HS-5 (cell line): ENCODE data around the gene CEP131.
"Not testable (repeated sequence)": the region's sequence is repeated elsewhere in the genome, so short reads cannot be mapped to it uniquely, and the experiment has no call there.

ENCODE experiments used
- DNase-seq: peaks from one replicate; pipeline ENCODE4 v3.0.0-alpha.2; 2012; ENCODE audit warnings: low read depth

The CEP131 gene

DNA sequence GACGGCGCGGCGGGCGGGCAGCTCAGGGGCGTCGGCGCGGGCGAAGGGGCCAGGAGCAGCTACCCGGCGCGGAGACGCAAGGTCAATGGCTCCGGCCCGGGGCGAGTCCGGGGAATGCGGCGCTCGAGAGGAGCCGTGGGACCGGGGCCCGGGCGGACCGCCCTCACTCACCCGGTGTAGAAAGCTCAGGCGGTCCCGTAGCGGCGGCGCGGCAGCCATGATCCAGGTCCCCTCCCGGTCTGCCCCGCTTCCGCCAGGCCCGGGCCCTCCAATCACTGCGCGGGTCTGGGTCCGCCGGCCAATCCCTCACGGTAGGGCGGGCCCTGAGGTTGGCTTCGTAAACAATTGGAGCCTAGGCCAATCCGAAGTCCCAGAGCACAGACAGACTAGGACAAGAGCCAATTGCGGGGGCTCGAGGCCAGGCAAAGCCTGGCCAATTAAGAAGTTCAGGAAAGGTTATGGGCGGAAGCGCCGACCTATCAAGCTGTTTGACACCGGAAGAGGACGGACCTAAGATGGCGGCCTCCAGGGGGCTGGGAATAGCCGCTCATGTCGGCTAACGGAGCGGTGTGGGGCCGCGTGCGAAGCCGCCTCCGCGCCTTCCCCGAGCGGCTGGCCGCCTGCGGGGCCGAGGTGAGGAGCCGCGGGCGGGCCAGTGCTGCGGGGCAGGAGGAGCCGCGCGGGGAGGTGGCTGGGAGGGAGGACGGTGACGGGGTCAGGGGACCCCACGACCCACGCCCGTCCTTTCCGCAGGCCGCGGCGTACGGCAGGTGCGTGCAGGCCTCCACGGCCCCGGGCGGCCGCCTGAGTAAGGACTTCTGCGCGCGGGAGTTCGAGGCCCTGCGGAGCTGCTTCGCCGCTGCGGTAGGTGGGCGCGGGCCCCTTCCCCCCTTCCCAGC lies 16.3 kb upstream of the CEP131 start, which contains the start of the genes NDUFAF8 and TEPSIN:
NDUFAF8 (plus strand) TSS at position 504 of the 899 bp plus-strand sequence; CDS start at position 550, 46 bp downstream.
TEPSIN (minus strand) TSS at position 241 of the 899 bp plus-strand sequence; CDS start at position 219, 22 bp downstream.
- peak; percentile 99 for DNase-seq

- no peak for DNase-seq
These were observed 15.7 kb upstream of the CEP131 start for GRCh38 chr17:81238490-81238814.

DNA sequence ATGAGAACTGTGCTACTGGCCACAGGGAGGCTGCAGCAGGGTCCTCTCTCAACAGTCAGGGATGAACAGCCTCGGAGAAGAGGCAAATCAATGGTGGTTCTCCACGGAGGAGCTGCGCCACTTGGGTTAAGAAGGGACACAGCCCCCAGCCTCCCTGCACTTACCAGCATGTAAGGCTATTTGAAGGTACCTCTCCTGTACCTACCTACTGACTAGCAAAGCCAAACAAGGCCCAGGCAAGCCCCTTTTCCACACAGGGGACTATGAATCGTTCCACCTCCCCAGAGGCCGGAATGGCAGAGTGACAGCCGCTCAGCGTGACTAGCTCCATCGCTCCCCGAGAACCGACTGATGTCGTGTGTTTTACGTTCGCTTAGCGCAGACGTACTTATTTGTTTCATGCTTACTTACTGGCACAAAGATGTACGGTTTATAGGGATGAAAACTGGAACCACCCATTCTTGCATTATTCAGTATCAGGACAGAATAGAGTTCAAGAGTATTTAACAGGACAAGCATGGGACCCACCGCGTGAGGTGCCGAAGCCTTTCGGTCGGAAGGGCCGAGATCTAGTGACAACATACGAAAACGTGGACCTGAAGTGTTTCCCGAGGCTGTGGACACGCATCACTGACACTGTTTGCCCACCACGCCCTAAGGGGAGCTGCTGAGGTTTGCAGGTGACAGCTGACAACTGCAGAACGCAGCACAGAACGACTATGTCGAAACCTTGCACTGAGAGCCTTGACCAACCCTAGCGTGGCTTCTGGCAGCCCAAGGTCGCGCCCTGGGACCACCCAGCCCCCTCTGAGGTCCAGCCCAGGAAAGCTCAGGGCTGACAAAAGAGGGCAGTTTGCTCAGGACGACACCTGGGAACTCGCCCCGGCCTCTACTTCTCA lies 15.1 kb upstream of the CEP131 start:
- DNase-seq = no peak

DNA sequence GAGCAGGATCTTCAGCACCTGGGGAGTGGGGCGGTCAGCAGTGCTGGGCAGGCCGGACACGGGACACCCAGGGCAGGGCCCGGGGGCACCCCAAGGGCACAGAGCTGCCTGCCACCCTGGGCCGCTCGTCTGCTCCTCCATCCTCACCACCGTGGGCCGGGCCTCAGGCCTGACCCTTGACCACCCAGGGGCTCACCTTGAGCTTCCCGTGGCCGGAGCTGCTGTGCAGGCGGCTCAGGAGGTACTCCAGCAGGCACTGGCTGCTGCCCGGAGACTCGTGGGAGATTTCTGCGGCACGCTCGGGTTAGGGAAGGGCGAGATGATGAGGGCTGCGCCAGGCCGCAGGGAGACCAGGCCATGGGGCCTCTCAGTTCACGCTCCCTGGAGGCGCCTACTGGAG lies 14.0 kb upstream of the CEP131 start:
- DNase-seq = no peak

DNA sequence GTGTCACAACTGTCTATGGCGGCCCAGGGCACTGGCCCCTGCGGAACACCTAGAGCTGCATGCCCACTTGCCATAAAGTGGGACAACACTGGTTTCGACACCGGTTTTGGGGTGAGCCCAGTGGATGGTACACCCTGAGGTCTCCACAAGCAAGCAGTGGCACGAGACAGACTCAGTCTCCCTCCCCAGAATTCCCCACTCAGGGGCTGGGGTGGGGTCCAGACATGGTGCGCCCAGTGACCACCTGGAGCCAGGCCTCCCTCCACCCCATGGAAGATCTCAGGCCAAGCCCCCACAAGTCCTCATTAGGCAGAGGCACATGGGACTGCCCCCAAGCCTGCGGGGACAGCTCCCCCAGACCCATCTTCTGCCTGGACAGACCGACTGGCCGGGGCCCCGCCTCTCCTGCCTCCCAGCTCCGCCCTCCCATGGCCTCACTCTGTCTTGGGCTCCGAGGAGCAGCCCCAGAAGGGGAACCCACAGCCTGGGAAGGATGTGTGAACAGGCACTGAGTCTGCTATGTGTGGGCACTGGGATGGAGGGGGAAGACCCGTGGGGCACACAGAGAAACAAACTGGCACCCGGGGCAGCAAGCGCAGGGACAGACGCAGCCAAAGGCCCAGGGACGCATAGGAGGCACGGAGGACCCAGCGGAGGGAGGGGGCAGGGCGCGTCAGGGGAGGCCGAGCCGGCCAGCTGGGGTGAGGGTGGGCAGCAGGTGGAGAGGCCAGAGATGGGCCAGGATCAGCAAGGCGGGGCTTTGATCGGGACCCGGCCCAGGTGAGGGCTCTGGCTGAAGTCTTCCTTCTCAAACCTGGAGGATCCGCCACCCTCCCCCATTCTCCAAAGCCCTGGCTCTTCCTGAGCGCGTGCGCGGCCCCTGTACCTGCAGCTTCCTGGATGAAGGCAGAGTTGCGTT lies 13.3 kb upstream of the CEP131 start:
- no peak for DNase-seq

DNA sequence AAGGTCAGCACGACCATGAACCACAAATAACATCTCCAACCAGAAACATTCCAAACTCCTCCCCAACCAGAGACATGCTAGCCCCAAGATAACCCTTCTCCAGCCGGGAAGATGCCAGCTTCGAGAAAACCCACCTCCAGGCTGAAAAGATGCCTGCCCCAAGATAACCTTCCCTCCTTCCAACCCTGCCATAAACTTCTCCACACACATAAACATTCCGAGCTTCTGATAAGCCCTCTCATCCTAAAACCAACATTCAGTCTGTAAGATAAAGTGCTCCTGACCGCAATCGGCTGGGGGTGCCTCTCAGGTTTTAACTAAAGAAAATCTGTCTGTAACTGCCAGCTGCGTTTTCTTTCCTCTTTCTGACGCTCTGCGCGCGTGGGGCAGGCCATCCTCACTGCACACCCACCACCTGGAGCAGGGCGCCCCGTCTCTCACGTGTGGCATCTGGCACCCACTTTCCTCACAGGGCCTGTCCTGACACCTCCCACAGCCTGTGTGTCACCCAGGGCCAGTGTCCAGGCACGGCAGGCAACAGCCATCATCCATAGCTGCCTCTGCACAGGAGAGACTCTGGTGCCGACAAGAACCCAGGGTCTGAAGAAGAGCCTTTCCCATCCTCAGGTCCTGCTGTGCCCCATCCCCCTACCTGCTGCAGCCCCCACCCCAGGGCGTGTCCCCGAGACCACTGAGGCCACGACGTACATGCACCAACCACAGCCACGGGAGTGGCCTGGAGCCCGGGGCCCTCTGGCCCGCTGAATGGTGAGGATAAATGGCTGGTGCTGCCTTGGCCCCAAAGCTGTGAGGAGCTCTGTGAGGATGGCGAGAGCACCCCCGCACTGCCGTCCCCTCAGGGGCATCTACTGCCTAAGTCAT lies 12.4 kb upstream of the CEP131 start:
- no peak for DNase-seq

GRCh38 chr17:81234506-81234855 lies 11.7 kb upstream of the CEP131 start:
- DNase-seq = no peak

DNA sequence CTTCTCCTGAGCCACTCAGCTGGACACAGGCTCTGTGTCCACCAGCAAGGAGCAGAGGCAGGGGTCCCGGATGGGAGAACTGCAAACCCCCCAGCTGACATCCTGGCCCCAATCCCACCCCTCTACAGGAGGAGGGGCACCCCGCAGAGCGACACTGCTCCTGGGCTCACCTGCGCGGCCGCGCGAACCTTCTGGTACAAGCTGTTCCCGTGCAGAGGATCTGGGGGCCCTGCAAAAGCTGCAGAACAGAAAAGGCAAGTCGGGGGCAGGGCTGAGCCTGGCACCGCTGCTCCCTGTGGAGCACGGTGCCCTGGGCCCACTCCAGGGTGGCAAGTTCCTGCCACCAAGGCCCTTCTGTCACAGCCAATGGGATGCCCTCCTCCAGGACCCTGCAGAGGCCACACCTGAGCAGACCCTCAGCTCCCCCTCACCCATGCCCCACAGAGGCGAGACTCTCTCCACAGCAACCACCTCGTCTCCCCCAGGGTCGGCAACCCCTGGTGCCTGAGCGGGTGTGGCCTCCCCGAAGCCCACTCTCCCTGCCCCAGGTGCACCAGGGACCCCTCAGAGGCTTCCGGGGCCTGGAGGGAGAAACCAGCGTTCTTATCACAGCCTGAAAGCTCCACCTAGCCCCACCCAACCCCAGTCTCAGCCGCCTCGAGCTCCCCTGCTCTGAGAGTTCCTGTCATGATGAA lies 11.2 kb upstream of the CEP131 start:
- no peak for DNase-seq

- no peak for DNase-seq
These were observed 10.6 kb upstream of the CEP131 start for GRCh38 chr17:81233316-81233715.

GRCh38 chr17:81232616-81233241 lies 10.0 kb upstream of the CEP131 start:
- DNase-seq = no peak

DNA sequence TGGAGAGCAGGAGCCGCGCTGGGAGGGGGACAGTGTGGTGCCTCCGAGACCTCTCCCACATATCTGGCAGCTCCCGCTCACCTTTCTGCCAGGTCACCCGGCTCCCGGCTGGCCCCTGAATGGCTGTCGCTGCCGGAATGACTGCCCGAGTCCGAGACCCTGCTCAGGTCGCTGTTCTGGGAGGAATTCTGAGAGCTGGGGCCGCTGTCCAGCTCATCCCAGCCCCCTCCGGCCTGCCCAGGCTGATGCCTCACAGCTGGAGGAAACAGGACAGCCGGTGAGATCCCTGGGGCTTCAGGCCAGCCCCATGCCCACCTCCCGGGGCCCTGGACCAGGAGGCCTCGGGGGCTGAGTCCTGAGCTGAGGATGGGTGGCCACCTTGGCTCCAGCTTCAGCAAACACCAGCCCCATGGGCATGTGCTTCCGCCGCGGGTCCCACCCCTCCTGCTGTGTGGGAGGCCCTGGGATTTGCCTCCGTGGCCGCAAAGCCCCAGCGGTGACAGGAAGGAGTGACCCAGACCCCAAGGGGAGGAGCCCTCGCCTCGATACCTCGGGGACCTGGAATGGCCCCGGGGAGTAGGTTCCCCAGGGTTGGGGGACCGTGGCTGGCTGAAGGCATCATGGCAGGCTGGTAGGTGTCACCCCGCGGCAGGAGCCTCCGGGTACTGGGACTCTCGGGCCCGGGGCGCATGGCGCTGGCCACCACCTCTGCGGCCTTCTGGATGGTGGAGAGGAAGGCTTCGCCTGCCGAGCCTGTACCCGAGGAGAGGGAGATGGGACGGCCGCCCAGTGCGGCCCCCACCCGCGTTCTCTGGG lies 9.2 kb upstream of the CEP131 start:
- no peak for DNase-seq

- no peak for DNase-seq
These were observed 8.4 kb upstream of the CEP131 start for GRCh38 chr17:81231121-81231645.

DNA sequence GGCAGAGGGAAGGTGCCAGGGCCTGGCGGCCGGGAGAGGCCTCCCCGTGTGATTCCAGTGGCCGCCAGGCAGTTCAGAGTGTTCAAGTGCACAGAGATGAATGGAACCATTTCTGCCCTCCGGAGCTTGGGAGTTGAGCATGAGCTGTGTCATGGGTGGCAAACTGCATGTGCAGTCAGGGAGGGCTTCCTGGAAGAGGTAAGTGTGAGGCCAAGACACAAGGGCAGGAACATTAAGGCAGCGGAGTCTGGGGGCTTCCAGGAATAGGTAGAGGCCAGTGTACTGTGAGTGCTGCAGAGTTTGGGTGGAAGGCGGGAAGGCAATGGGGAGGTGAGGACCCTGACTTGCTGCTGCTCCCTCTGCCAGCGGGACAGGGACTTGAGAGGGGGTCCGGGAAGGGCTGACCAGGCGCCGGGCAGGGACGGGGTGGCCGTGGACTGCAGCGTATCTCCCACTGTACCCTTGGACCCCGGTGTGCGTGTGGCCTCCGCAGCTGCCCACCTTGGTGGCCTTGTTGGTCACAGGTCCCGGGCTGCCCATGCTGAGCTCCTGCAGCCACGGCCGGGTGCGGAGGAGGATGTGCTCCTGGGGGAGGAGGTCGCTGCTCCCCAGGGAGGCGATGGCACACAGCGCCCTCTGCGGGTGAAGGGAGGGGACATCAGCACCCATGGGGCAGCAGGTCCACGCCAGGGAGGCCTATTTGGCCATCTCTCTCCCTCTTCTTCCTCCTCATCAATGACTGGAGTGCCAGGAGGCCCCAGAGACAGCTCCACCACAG lies 7.5 kb upstream of the CEP131 start:
- no peak for DNase-seq

- no peak for DNase-seq
These were observed 6.8 kb upstream of the CEP131 start for GRCh38 chr17:81229666-81229920.

- DNase-seq = no peak
These were observed 6.3 kb upstream of the CEP131 start for GRCh38 chr17:81228834-81229665.

DNA sequence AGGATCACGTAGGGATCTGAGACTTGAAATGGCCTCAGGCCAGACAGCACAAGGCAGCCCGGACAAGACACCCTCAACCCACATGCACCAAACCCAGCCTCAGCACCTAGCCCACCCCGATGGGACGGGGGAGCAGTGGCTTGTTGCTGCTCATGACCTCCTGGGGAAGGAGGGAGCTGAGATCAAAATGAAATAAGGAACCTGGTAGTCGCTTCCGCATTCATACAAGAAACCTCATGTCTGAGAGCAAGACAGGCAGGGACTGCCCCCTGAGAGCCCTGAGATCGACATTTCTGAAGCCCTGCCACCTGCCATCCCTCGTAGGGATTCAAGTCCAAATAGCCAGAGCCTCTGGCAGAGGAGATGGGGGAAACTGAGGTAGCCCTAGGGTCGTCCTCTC lies 5.7 kb upstream of the CEP131 start:
- DNase-seq = no peak

DNA sequence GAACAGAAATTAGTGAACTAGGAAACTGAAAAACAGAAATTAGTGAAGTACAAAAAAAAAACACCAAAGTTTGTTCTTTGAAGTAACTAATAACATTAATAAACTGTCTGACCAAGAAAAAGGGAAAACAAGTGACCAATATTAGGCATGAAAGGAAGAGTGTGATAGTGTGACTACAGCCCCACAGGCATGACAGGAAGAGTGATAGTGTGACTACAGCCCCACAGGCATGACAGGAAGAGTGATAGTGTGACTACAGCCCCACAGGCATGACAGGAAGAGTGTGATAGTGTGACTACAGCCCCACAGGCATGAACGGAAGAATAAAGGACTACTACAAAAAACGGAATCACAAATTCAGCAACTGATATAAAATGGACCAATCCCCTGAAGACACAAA lies 4.9 kb upstream of the CEP131 start:
- DNase-seq = not testable (repeated sequence)
